GM19238 (cell line): ENCODE measurements around the gene CDC45.

Source experiments
- DNase-seq: peaks from one replicate; pipeline ENCODE4 v3.0.0; 2011; ENCODE audit warnings: low spot score; ENCODE audit not compliant: insufficient read length

The CDC45 gene

GRCh38 chr22:19494676-19495173 is 15.0 kb downstream of the CDC45 start:
- no peak for DNase-seq

GRCh38 chr22:19495562-19496323 is 16.0 kb downstream of the CDC45 start:
- no peak for DNase-seq

GRCh38 chr22:19496324-19496630 is 16.6 kb downstream of the CDC45 start:
- no peak for DNase-seq

- no peak for DNase-seq
These were observed 17.5 kb downstream of the CDC45 start for GRCh38 chr22:19497245-19497644.

- no peak for DNase-seq
These were observed 18.6 kb downstream of the CDC45 start for GRCh38 chr22:19498154-19498865.

GRCh38 chr22:19498866-19499190 is 19.1 kb downstream of the CDC45 start:
- no peak for DNase-seq

- no peak for DNase-seq
These were observed 19.6 kb downstream of the CDC45 start for GRCh38 chr22:19499236-19499879.

- no peak for DNase-seq
These were observed 20.1 kb downstream of the CDC45 start for GRCh38 chr22:19499880-19500242.

GRCh38 chr22:19501897-19502447 is 22.3 kb downstream of the CDC45 start:
- no peak for DNase-seq

- DNase-seq: no peak
These were observed 23.6 kb downstream of the CDC45 start for GRCh38 chr22:19503367-19503766.

- DNase-seq: no peak
These were observed 24.1 kb downstream of the CDC45 start for GRCh38 chr22:19503869-19504268.

GRCh38 chr22:19504900-19505734 is 25.4 kb downstream of the CDC45 start:
- DNase-seq: no peak

GRCh38 chr22:19505735-19506126 is 26.0 kb downstream of the CDC45 start:
- no peak for DNase-seq

- no peak for DNase-seq
These were observed 26.5 kb downstream of the CDC45 start for GRCh38 chr22:19506212-19506611.

GRCh38 chr22:19507534-19507861 is 27.8 kb downstream of the CDC45 start:
- no peak for DNase-seq

- DNase-seq: no peak
These were observed 28.5 kb downstream of the CDC45 start for GRCh38 chr22:19508024-19508776.

- DNase-seq: no peak
These were observed 29.5 kb downstream of the CDC45 start for GRCh38 chr22:19509191-19509590.

GRCh38 chr22:19509923-19510322 is 30.2 kb downstream of the CDC45 start:
- DNase-seq: no peak

- no peak for DNase-seq
These were observed 31.2 kb downstream of the CDC45 start for GRCh38 chr22:19510919-19511341.

GRCh38 chr22:19513823-19514222 is 34.1 kb downstream of the CDC45 start:
- DNase-seq: no peak
